Measurements from ENCODE around the gene NDUFV1.
"Not testable (repeated sequence)": the region's sequence is repeated elsewhere in the genome, so short reads cannot be mapped to it uniquely, and the experiment has no call there.

NDUFV1 gene

DNA sequence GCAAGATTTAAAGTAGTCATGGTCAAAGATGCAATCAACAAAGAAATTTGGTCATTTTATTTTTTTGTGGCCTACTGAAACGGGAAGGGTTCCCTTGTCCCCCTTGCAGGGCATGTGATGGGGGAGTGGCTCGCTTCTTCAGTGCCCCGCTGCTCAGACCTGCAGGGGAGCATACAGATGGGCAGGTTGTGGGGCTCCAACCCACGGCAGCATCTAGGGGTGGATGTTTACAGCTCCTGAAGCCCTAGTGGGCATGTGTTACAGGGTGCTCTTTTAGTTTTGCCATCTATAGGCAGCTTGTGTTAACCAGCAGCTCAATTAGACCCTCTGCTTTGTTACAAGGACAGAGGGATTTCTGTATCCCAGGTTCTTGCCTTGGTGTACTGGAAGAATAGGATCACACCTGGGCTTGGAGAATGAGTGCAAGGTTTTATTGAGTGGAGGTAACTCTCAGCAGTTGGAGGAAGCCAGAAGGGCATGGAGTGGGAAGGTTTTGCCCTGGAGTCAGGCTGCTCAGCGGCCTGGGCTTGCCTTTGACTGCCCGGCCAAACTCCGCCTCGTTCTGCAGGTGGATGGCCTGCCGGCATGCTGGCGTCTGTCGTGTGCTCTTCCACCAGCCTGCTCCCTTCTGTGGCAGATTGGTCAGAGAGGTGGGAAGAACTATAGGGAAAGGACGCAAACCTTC, 13.7 kb upstream of the NDUFV1 start:
- DNase-seq (ENCODE audit: insufficient read length) = no peak
- no peak for TF ChIP-seq POLR2A (IDR thresholded peaks at IDR 0.05; ENCODE audit: low read depth, low read length)
- TF ChIP-seq POLR2AphosphoS5 (IDR thresholded peaks at IDR 0.05; ENCODE audit: low read depth, low read length) = no peak
- TF ChIP-seq TAF1 (IDR thresholded peaks at IDR 0.05; ENCODE audit: borderline replicate concordance, low read depth, low read length) = no peak
- FAIRE-seq = no peak

DNA sequence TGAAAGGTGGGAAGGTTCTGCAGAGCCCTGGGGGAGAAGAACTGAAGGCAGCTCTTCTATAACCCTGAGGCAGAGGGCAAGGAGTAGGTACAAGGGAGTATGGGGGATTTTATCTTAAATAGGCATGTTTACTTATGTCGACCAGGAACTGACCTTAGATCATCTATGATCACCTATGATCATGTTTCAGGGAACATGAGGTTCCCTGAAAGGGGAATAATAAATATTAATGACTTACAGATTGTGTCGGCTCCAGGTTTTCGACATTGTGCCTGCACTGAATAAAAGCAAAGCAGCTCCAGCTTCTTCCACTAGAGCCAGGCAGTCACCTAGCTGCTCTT, 13.2 kb upstream of the NDUFV1 start:
- TF ChIP-seq TAF1 (IDR thresholded peaks at IDR 0.05; ENCODE audit: borderline replicate concordance, low read depth, low read length) (no peak), POLR2AphosphoS5 (IDR thresholded peaks at IDR 0.05; ENCODE audit: low read depth, low read length) (no peak)
- DNase-seq (ENCODE audit: insufficient read length) = no peak
- FAIRE-seq = no peak

DNA sequence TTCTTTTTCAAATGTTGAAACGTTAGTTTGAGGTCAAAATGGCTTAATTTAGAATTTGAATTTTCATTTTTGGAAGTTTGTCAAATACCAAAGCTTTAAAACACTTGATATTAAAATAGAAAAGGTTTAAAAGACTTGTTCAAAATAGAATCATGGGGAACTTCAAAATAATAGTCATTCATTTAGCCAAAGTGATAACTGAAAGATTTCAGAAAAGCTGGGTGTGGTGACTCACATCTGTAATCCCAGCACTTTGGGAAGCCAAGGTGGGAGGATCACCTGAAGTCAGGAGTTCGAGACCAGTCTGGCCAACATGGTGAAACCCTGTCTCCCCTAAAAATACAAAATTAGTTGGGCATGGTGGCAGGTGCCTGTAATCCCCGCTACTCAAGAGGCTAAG, 12.3 kb upstream of the NDUFV1 start:
- no peak for TF ChIP-seq POLR2AphosphoS5 (IDR thresholded peaks at IDR 0.05; ENCODE audit: low read depth, low read length)
- DNase-seq (ENCODE audit: insufficient read length) (no peak), FAIRE-seq (no peak)

- no peak for TF ChIP-seq POLR2A (IDR thresholded peaks at IDR 0.05; ENCODE audit: low read depth, low read length)
- TF ChIP-seq TAF1 (IDR thresholded peaks at IDR 0.05; ENCODE audit: borderline replicate concordance, low read depth, low read length) = no peak
- TF ChIP-seq POLR2AphosphoS5 (IDR thresholded peaks at IDR 0.05; ENCODE audit: low read depth, low read length) = no peak
- FAIRE-seq (no peak), DNase-seq (ENCODE audit: insufficient read length) (no peak)
Observed at GRCh38 chr11:67596753-67597300, 9.9 kb upstream of the NDUFV1 start.

- DNase-seq (ENCODE audit: insufficient read length); FAIRE-seq: not testable (repeated sequence)
Observed at GRCh38 chr11:67597458-67597857, 9.3 kb upstream of the NDUFV1 start.

- not testable (repeated sequence) for DNase-seq (ENCODE audit: insufficient read length); FAIRE-seq
Observed at GRCh38 chr11:67597963-67598362, 8.8 kb upstream of the NDUFV1 start.

GRCh38 chr11:67599149-67599548, 7.6 kb upstream of the NDUFV1 start:
- DNase-seq (ENCODE audit: insufficient read length) (no peak), FAIRE-seq (no peak)
- no peak for TF ChIP-seq POLR2AphosphoS5 (IDR thresholded peaks at IDR 0.05; ENCODE audit: low read depth, low read length)
- no peak for TF ChIP-seq POLR2A (IDR thresholded peaks at IDR 0.05; ENCODE audit: low read depth, low read length)
- TF ChIP-seq TAF1 (IDR thresholded peaks at IDR 0.05; ENCODE audit: borderline replicate concordance, low read depth, low read length) = no peak

DNA sequence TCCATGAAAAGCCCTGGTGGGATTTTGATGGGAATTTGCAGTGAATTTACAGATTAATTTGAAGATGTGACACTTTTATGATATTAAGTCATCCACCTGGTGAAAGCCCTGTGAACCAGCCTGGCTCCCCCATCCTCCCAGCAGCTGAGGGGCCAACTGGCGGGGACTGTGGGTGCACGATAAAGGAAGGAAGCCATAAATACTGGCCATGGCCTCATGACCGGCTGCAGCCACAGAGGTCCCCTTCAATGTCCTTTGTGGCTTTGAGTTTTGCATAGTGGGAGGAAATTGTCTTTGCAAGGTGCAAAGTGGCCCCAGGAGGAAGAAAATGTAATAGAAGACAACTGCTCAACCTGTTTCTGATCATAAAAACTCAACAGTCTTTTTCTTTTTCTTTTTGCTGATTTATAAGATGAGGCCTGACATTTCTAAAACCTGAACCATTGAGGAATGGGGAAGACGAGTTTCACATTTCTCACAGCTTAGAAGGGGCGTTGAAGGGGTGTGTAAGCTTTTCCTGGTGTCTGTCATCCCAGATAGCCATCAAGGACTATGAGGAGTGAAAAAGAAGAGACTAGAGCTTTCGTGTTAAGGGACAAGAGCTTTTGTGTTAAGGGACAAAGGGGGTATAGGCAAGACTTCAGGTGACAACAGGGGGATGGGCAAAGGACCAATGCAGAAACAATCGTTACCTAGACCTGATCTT, 6.3 kb upstream of the NDUFV1 start:
- FAIRE-seq = peak; percentile 85

GRCh38 chr11:67601098-67601497, 5.6 kb upstream of the NDUFV1 start:
- no peak for DNase-seq (ENCODE audit: insufficient read length)
- TF ChIP-seq POLR2A (IDR thresholded peaks at IDR 0.05; ENCODE audit: low read depth, low read length) (no peak), POLR2AphosphoS5 (IDR thresholded peaks at IDR 0.05; ENCODE audit: low read depth, low read length) (no peak), TAF1 (IDR thresholded peaks at IDR 0.05; ENCODE audit: borderline replicate concordance, low read depth, low read length) (no peak)
- FAIRE-seq = no peak

More for the DNA sequence above, 6.3 kb upstream of the NDUFV1 start:
- TF ChIP-seq POLR2AphosphoS5 (IDR thresholded peaks at IDR 0.05; ENCODE audit: low read depth, low read length) (no peak), POLR2A (IDR thresholded peaks at IDR 0.05; ENCODE audit: low read depth, low read length) (peak; percentile 49; the same call in 1 of the 2 replicates), TAF1 (IDR thresholded peaks at IDR 0.05; ENCODE audit: borderline replicate concordance, low read depth, low read length) (0 out of 2 replicates have a peak, but pooled peaks have one; percentile 17)
- DNase-seq (ENCODE audit: insufficient read length) = no peak

- FAIRE-seq; DNase-seq (ENCODE audit: insufficient read length): not testable (repeated sequence)
Observed at GRCh38 chr11:67604119-67604518, 2.6 kb upstream of the NDUFV1 start.

- DNase-seq (ENCODE audit: insufficient read length) (no peak), FAIRE-seq (no peak)
- no peak for TF ChIP-seq POLR2AphosphoS5 (IDR thresholded peaks at IDR 0.05; ENCODE audit: low read depth, low read length)
- no peak for TF ChIP-seq POLR2A (IDR thresholded peaks at IDR 0.05; ENCODE audit: low read depth, low read length)
- no peak for TF ChIP-seq TAF1 (IDR thresholded peaks at IDR 0.05; ENCODE audit: borderline replicate concordance, low read depth, low read length)
Observed at GRCh38 chr11:67604815-67605214, 1.9 kb upstream of the NDUFV1 start.

- no peak for DNase-seq (ENCODE audit: insufficient read length)
- TF ChIP-seq POLR2A (IDR thresholded peaks at IDR 0.05; ENCODE audit: low read depth, low read length) = no peak
- TF ChIP-seq POLR2AphosphoS5 (IDR thresholded peaks at IDR 0.05; ENCODE audit: low read depth, low read length) = no peak
- TF ChIP-seq TAF1 (IDR thresholded peaks at IDR 0.05; ENCODE audit: borderline replicate concordance, low read depth, low read length) = no peak
- FAIRE-seq = no peak
Observed at GRCh38 chr11:67605231-67606011, 1.3 kb upstream of the NDUFV1 start.
